GM12878 (cell line): ENCODE data around the gene ANKRD37. TPM values are rescaled to one million over a fixed set of nuclear protein-coding genes. Genes with fewer than 3 reads are reported as not detected.

Source experiments
- ATAC-seq: fragments of 200-7000 bp; cut with Tn5 transposase; 3 replicates; pipeline ENCODE4 v1.9.1; 2020; ENCODE audit warnings: mild to moderate bottlenecking, moderate library complexity
- Bru-seq: library from RNA; stranded (reverse); fragments of 400-500 nt; gene quantifications from one replicate; lab custom pipeline; 2021; lab: Mats Ljungman, UMichigan
- BruChase-seq, 2 experiments: library from RNA; stranded (reverse); fragments of 400-500 nt; gene quantifications; one replicate each; lab custom pipeline; 2021; lab: Mats Ljungman, UMichigan
- BruUV-seq: library from RNA; stranded (reverse); fragments of 400-500 nt; replicated peaks from 2 replicates; lab custom pipeline; 2021; lab: Mats Ljungman, UMichigan
- CTCF ChIA-PET: fragments of 300-600 bp; sonication (Branson Sonifier 250); formaldehyde crosslinking; extraction: SDS; loops from one replicate; lab custom pipeline; 2021; ENCODE audit warnings: inconsistent platforms; lab: Yijun Ruan, JAX
- POLR2A ChIA-PET: fragments of 350-600 bp; formaldehyde crosslinking; extraction: SDS; loops from one replicate; lab custom pipeline; 2021; ENCODE audit warnings: inconsistent platforms; lab: Charles Lee
- RAD21 ChIA-PET: fragments of 300-600 bp; sonication (Branson Sonifier 250); formaldehyde crosslinking; loops from one replicate; lab custom pipeline; 2023; ENCODE audit warnings: antibody characterized with exemption; ENCODE audit not compliant: unreplicated experiment; lab: Charles Lee
- SMC1A ChIA-PET: fragments of 300-600 bp; sonication (Branson Sonifier 250); formaldehyde crosslinking; loops from one replicate; lab custom pipeline; 2023; ENCODE audit not compliant: unreplicated experiment, uncharacterized antibody; lab: Charles Lee
- DNase-seq: peaks from one replicate; pipeline ENCODE4 v3.0.0-alpha.2; 2011; ENCODE audit warnings: low read depth, low spot score
- FAIRE-seq: peaks from 3 replicates; lab custom pipeline; 2011; peaks lifted over from hg19 to GRCh38; lab: Jason Lieb, UNC
- H2AFZ ChIP-seq: 2 replicates; pipeline ENCODE4 v1.6.0; 2011; ENCODE audit warnings: low read depth, low read length, control low read depth; ENCODE audit not compliant: control insufficient read depth
- H3K27ac ChIP-seq: 2 replicates; pipeline ENCODE4 v1.5.1; 2011; ENCODE audit warnings: control low read depth; ENCODE audit not compliant: control insufficient read depth, insufficient read depth
- H3K27me3 ChIP-seq, 2 experiments: replicated peaks in 1 of 2; 2 replicates each; pipeline versions ENCODE4 v1.6.0 to v1.6.1; 2011; ENCODE audit warnings: low read length in 1 of 2; ENCODE audit not compliant: control insufficient read depth in 2 of 2, insufficient read depth in 2 of 2
- H3K36me3 ChIP-seq, 2 experiments: 2 replicates each; pipeline ENCODE4 v1.5.1; 2011; ENCODE audit warnings: low read length in 1 of 2; ENCODE audit not compliant: control insufficient read depth in 2 of 2, insufficient read depth in 2 of 2
- H3K4me1 ChIP-seq: 2 replicates; pipeline ENCODE4 v1.6.1; 2011; ENCODE audit warnings: mild to moderate bottlenecking, low read length, moderate library complexity, mixed read lengths; ENCODE audit not compliant: control insufficient read depth, insufficient read depth
- H3K4me2 ChIP-seq: 2 replicates; pipeline ENCODE4 v1.6.0; 2011; ENCODE audit warnings: control low read depth; ENCODE audit not compliant: control insufficient read depth, insufficient read depth
- H3K4me3 ChIP-seq: fragments of 200-600 bp; sonication (generic); 2 replicates; pipeline ENCODE4 v1.5.1; 2016
- H3K79me2 ChIP-seq: 2 replicates; pipeline ENCODE4 v1.6.0; 2011; ENCODE audit warnings: low read length; ENCODE audit not compliant: control insufficient read depth, insufficient read depth
- H3K9ac ChIP-seq: 2 replicates; pipeline ENCODE4 v1.8.0; 2011; ENCODE audit warnings: low read length, control low read depth, mixed read lengths; ENCODE audit not compliant: control insufficient read depth, insufficient read depth
- H3K9me3 ChIP-seq: replicated peaks from 3 replicates; pipeline ENCODE4 v1.5.1; 2011; ENCODE audit warnings: mild to moderate bottlenecking, low read length; ENCODE audit not compliant: control insufficient read depth, insufficient read depth
- H4K20me1 ChIP-seq: 2 replicates; pipeline ENCODE4 v1.6.0; 2011; ENCODE audit not compliant: control insufficient read depth, insufficient read depth
- ASH2L ChIP-seq: fragments of 300-600, 200-600 bp; sonication (generic); IDR thresholded peaks from 2 replicates; pipeline ENCODE4 v1.6.1; 2017; ENCODE audit warnings: low read depth, mild to moderate bottlenecking, borderline replicate concordance
- CBX3 ChIP-seq: fragments of 200-600 bp; sonication (generic); IDR thresholded peaks from 2 replicates; pipeline ENCODE4 v1.6.1; 2016; ENCODE audit warnings: low read depth, borderline replicate concordance
- FOXK2 ChIP-seq: fragments of 450-650 bp; IDR thresholded peaks from 2 replicates; pipeline ENCODE4 v1.6.1; 2017; ENCODE audit warnings: mild to moderate bottlenecking, moderate library complexity
- MTA2 ChIP-seq: fragments of 450-650 bp; IDR thresholded peaks from 2 replicates; pipeline ENCODE4 v1.6.1; 2016; ENCODE audit warnings: low read depth, mild to moderate bottlenecking, moderate library complexity
- MYC ChIP-seq: IDR thresholded peaks from 2 replicates; pipeline ENCODE4 v1.6.1; 2011; ENCODE audit warnings: mild to moderate bottlenecking, low read length, moderate library complexity, inconsistent platforms; ENCODE audit not compliant: insufficient read depth, insufficient replicate concordance, insufficient read length, severe bottlenecking
- NBN ChIP-seq: fragments of 450-650 bp; IDR thresholded peaks from 2 replicates; pipeline ENCODE4 v1.6.1; 2016
- NR2C2 ChIP-seq: IDR thresholded peaks from 2 replicates; pipeline ENCODE4 v1.6.1; 2011; ENCODE audit warnings: borderline replicate concordance, low read depth; ENCODE audit not compliant: control insufficient read depth, insufficient read length
- POLR2A ChIP-seq: IDR thresholded peaks from 2 replicates; pipeline ENCODE4 v1.6.1; 2011; ENCODE audit warnings: low read depth, mild to moderate bottlenecking, low read length
- POU2F2 ChIP-seq: IDR thresholded peaks from 3 replicates; pipeline ENCODE4 v1.6.1; 2011; ENCODE audit warnings: low read depth, mild to moderate bottlenecking, low read length, borderline replicate concordance
- RB1 ChIP-seq: fragments of 450-650 bp; formaldehyde crosslinking; IDR thresholded peaks from 2 replicates; pipeline ENCODE4 v1.6.1; 2017; ENCODE audit warnings: mild to moderate bottlenecking, borderline replicate concordance
- RBBP5 ChIP-seq: fragments of 200-600 bp; sonication (generic); conservative IDR thresholded peaks from 2 replicates; pipeline ENCODE4 v1.6.1; 2016
- SIN3A ChIP-seq: IDR thresholded peaks from 2 replicates; pipeline ENCODE4 v1.6.1; 2012; ENCODE audit warnings: low read depth, low read length, improper control_type of control experiment
- SRF ChIP-seq, 2 experiments: IDR thresholded peaks; 2 replicates each; pipeline ENCODE4 v1.6.1; 2011; ENCODE audit warnings: low read depth in 2 of 2, low read length in 2 of 2, mild to moderate bottlenecking in 1 of 2, moderate library complexity in 1 of 2
- TAF1 ChIP-seq: IDR thresholded peaks from 2 replicates; pipeline ENCODE4 v1.6.1; 2011; ENCODE audit warnings: mild to moderate bottlenecking, low read depth, low read length, borderline replicate concordance
- TBL1XR1 ChIP-seq: IDR thresholded peaks from 2 replicates; pipeline ENCODE4 v1.6.1; 2012; ENCODE audit warnings: low read depth, low read length, improper control_type of control experiment
- TCF3 ChIP-seq: IDR thresholded peaks from 2 replicates; pipeline ENCODE4 v1.6.1; 2012; ENCODE audit warnings: low read depth, mild to moderate bottlenecking, low read length, borderline replicate concordance; ENCODE audit not compliant: insufficient read depth
- ZNF24 ChIP-seq: fragments of 450-650 bp; IDR thresholded peaks from 2 replicates; pipeline ENCODE4 v1.6.1; 2017; ENCODE audit warnings: antibody characterized with exemption, mild to moderate bottlenecking
- WGBS: methylation state at CpG from one replicate; pipeline ENCODE4 v1.1.6; 2016; ENCODE audit warnings: low lambda C conversion rate; ENCODE audit not compliant: insufficient replicate concordance, insufficient coverage; ENCODE audit errors: missing lambda C conversion rate; 5-methylcytosine and 5-hydroxymethylcytosine counted together
- in situ Hi-C: fragments of 300-500 bp; cut with MboI; formaldehyde crosslinking; loops from 9 replicates; pipeline ENCODE4 v1.14.3; 2018; ENCODE audit warnings: mixed read lengths
- intact Hi-C: fragments of 100-400 bp; cut with micrococcal nuclease; formaldehyde crosslinking; loops from one replicate; pipeline ENCODE4 v1.14.2; 2022; ENCODE audit not compliant: unreplicated experiment
- long read RNA-seq, 2 experiments: library from polyadenylated mRNA; unstranded; transcript quantifications; one replicate each; pipeline ENCODE4 v2.0.0, GENCODE V29; 2019 to 2020
- polyA minus RNA-seq, 3 experiments: library from RNA; depleted of rRNA, polyadenylated mRNA; stranded (reverse); fragments of >200 nt; gene quantifications; 2 replicates each; pipeline ENCODE4 v1.2.3, GENCODE V29; 2011
- polyA plus RNA-seq, 11 experiments: library from polyadenylated mRNA; depleted of rRNA in 4 of 11; unstranded in 6 of 11; stranded (reverse) in 5 of 11; fragments of >200 nt; fragmentation: Nextera tagmentation in 4 of 11; fragmentation: Illumina TruSeq in 1 of 11; extraction: Ambion mirVana in 4 of 11; extraction: Trizol in 1 of 11; gene quantifications; 1 replicate in 1 of 11; 2 replicates in 10 of 11; pipeline versions ENCODE4 v1.2.1 to v1.2.3, GENCODE V29; 2011 to 2016; ENCODE audit warnings: inconsistent platforms in 2 of 11, missing spikeins in 2 of 11, low read depth in 1 of 11
- total RNA-seq, 4 experiments: library from RNA; depleted of rRNA in 3 of 4; stranded (reverse); fragments of >200 nt in 3 of 4; fragmentation: Illumina TruSeq in 1 of 4; extraction: Trizol in 1 of 4; gene quantifications; 2 replicates each; pipeline versions ENCODE4 v1.2.1 to v1.2.3, GENCODE V29; 2013 to 2021

ANKRD37 gene, protein sequence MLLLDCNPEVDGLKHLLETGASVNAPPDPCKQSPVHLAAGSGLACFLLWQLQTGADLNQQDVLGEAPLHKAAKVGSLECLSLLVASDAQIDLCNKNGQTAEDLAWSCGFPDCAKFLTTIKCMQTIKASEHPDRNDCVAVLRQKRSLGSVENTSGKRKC
- total RNA-seq (2013; cell fraction: nucleolus; rRNA removed) = 92.7 and 109 TPM in 2 replicates
- total RNA-seq (2014; rRNA removed) = 21.0 and 26.8 TPM in 2 replicates
- 11.4 and 13.4 TPM in 2 replicates for total RNA-seq (2014; rRNA removed; fragmentation: Illumina TruSeq; extraction: Trizol)
- 18.6 and 19.9 TPM in 2 replicates for total RNA-seq (2021)
- polyA plus RNA-seq (2011; ENCODE audit: low read depth) = 201 TPM
- 67.9 and 80.1 TPM in 2 replicates for polyA plus RNA-seq (2011; rRNA removed)
- polyA plus RNA-seq (2011; cell fraction: cytosol; rRNA removed) = 46.2 and 65.1 TPM in 2 replicates
- polyA plus RNA-seq (2011; cell fraction: nucleus; rRNA removed) = 48.1 and 72.6 TPM in 2 replicates
- 80.2 and 194 TPM in 2 replicates for polyA plus RNA-seq (2012)
- polyA plus RNA-seq (2014; fragmentation: Illumina TruSeq; extraction: Trizol) = 9.9 and 10.6 TPM in 2 replicates
- 10 to 100 TPM; 24.1 to 24.2 TPM for polyA plus RNA-seq (2014; fragmentation: Nextera tagmentation; extraction: Ambion mirVana)
- 23.5 and 32.2 TPM in 2 replicates for polyA plus RNA-seq (2014; rRNA removed)
- 10 to 100 TPM; 52.1 to 57.3 TPM for polyA plus RNA-seq (2016; fragmentation: Nextera tagmentation; extraction: Ambion mirVana)
- polyA minus RNA-seq (2011; rRNA and poly(A)+ RNA removed) = 28.2 and 31.1 TPM in 2 replicates
- 20.3 and 21.3 TPM in 2 replicates for polyA minus RNA-seq (2011; cell fraction: cytosol; rRNA and poly(A)+ RNA removed)
- 57.9 and 60.2 TPM in 2 replicates for polyA minus RNA-seq (2011; cell fraction: nucleus; rRNA and poly(A)+ RNA removed)
- Bru-seq, nascent RNA = percentile 96 among the genes with signal in this experiment
- percentile 66 among the genes with signal in this experiment for BruChase-seq, experiment 1, labeled RNA remaining after a 6-hour chase
- percentile 75 among the genes with signal in this experiment for BruChase-seq, experiment 2, labeled RNA remaining after a 2-hour chase
- long read RNA-seq, experiment 1, partial matches to known transcripts = 0 of 6 reads
- long read RNA-seq, experiment 1, other reads (novel, unspliced or antisense) = 2 of 6 reads
- long read RNA-seq, experiment 2, transcript ANKRD37-201 (5 exons, 1,141 nt) = major isoform, 23 of 34 reads
- long read RNA-seq, experiment 2, partial matches to known transcripts = 1 of 34 reads
- long read RNA-seq, experiment 2, other reads (novel, unspliced or antisense) = 10 of 34 reads

DNA sequence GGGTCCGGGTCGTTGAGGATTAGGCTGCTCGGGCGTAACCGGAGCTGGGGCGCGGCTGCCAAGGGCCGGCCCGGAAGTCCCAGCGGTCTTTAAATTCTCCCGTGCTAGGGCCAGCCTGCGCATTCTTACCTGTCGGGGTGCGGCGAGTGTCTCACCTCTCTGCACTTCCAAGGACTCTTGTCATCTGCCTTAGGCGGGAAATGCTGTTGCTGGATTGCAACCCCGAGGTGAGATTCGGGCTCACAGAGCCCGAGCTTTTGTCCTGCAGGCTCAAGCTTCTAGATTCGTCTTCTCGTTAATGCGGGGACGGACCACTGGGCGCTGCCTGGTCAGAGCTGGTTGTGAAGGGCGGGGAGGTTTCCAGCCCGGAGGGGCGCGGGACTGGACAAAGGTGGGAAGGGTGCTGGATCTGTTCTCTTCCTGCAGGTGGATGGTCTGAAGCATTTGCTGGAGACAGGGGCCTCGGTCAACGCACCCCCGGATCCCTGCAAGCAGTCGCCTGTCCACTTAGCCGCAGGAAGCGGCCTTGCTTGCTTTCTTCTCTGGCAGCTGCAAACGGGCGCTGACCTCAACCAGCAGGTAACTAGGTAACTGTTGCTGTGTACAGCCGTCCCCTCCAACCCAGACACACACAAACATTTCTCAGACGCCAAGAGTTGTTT, at the start of gene ANKRD37:
Gene ANKRD37 (plus strand): TSS at position 118 of the 662 bp plus-strand sequence. CDS start 83 bp downstream, at position 201.
- peak within 1 kb of the TSS; percentile 82 for H2AFZ ChIP-seq
- peaks cover 54% of the 10 kb centered on the region for H3K79me2 ChIP-seq
- H3K4me3 ChIP-seq = peak within 1 kb of the TSS; percentile 79
- SMC1A ChIA-PET = interaction anchor here (0.8 to 6.2 kb wide), 11 partner anchors 10 to 199 kb away, joined by 3 to 72 read pairs (median 4); partner anchors contain the start of gene UFSP2
- peak within 1 kb of the TSS; percentile 97 for H3K27ac ChIP-seq
- intact Hi-C loops (loop anchor here (2.0 to 5.0 kb wide), 4 partner anchors 28 to 200 kb away; partner anchors contain the start of gene UFSP2), in situ Hi-C loops (no loop called here)
- ATAC-seq (no peak), DNase-seq (no peak), FAIRE-seq (no peak)
- H3K36me3 ChIP-seq = peaks cover 1 to 18% of the 10 kb centered on the region in 2 experiments; a peak in 2 of 4 replicates
- BruUV-seq = no TSS peak
- WGBS = 28% methylated on average over 38 of the region's 38 CpGs
- H4K20me1 ChIP-seq = no peaks in the 10 kb centered on the region
- RAD21 ChIA-PET = interaction anchor here (1.0 to 2.8 kb wide), 7 partner anchors 8 to 184 kb away, joined by 4 to 26 read pairs (median 7); partner anchors contain the start of gene UFSP2
- H3K27me3 ChIP-seq = no peaks in the 10 kb centered on the region
- peaks cover 19% of the 10 kb centered on the region for H3K4me1 ChIP-seq
- H3K9ac ChIP-seq = peak within 1 kb of the TSS; percentile 87
- CTCF ChIA-PET = interaction anchor here (0.7 to 1.5 kb wide), 7 partner anchors 9 to 201 kb away, joined by 3 to 6 read pairs (median 3); no protein-coding TSS in a partner anchor
- peak within 1 kb of the TSS; percentile 94 for H3K4me2 ChIP-seq
- H3K9me3 ChIP-seq = no peaks in the 10 kb centered on the region
- POLR2A ChIA-PET = interaction anchor here (0.6 to 7.9 kb wide), 12 partner anchors 8 to 253 kb away, joined by 3 to 60 read pairs (median 6); partner anchors contain the start of genes SNX25 and UFSP2
- TF ChIP-seq POU2F2 (peak; percentile 73; the same call in 1 of the 3 replicates), MYC (no peak), NBN (peak; percentile 35), ZNF24 (no peak), FOXK2 (no peak; the same call in 1 of the 2 replicates), TAF1 (peak; percentile 35; the same call in 1 of the 2 replicates), NR2C2 (no peak), MTA2 (no peak), TBL1XR1 (peak; percentile 56; the same call in 1 of the 2 replicates), SRF (IDR thresholded peaks at IDR 0.05; ENCODE audit: low read depth in 2 of 2, low read length in 2 of 2) (no peak), CBX3 (no peak), TCF3 (no peak), RBBP5 (no peak), RB1 (peak; percentile 77; the same call in 1 of the 2 replicates), SIN3A (peak; percentile 64), ASH2L (0 out of 2 replicates have a peak, but pooled peaks have one; percentile 3), POLR2A (peak; percentile 70)
